Skin epidermis (tissue), 12 donors: ENCODE measurements around the gene C1orf74.
A peak's percentile ranks its signal among the peaks of the same experiment; 100 is the strongest.

ENCODE experiments used
- H3K27ac ChIP-seq, 21 experiments: fragments of 200-600 bp; sonication (generic) in 11 of 21; one replicate each; pipeline ENCODE4 v1.5.0; 2020; ENCODE audit warnings: mild to moderate bottlenecking in 3 of 21, inconsistent platforms in 2 of 21, moderate library complexity in 2 of 21
- H3K4me3 ChIP-seq, 7 experiments: fragments of 200-600 bp; sonication (generic) in 2 of 7; one replicate each; pipeline ENCODE4 v1.5.0; 2020; ENCODE audit warnings: inconsistent platforms in 2 of 7, mild to moderate bottlenecking in 2 of 7, moderate library complexity in 1 of 7

Gene C1orf74

DNA sequence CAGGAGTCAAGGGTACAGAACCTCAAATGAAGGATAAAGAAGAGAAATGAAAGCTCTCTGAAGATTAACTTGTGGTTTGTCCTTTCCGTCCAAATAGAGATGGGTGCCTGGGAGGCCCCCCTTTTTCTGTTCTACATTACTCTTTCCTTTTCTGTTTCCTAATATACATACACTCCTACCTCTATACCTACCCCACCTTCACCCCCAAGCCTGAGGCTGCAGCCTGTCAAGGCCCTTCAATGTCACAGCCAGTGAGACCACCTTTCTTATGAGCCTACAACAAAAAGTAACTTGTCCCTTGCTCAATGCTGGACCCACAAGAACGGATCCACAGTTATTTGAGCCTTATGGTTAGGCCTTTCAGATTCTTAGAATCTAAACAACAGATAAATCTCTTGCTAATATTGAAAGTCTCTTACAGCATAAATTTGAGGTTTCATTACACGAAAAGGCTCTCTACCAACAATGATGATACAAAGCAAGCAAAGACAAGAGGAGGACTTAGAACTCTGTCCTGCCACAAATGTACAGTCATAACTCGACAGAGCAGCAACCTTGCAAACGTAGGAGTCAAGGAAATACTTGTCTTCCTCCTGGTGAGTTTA, 32.6 kb downstream of the C1orf74 start:
- peak overlapping the region in 11 of 21 experiments; percentile 2 to 83 (median 52) for H3K27ac ChIP-seq
- no peak overlapping the region for H3K4me3 ChIP-seq

- Histone ChIP-seq H3K27ac (peak overlapping the region in 3 of 21 experiments; percentile 14 to 83 (median 40)), H3K4me3 (no peak overlapping the region)
Observed at GRCh38 chr1:209749670-209750323, 34.6 kb downstream of the C1orf74 start.

- H3K4me3 ChIP-seq = no peak overlapping the region
- peak overlapping the region in 2 of 21 experiments; percentile 40 to 83 for H3K27ac ChIP-seq
Observed at GRCh38 chr1:209749205-209749604, 35.2 kb downstream of the C1orf74 start.

DNA sequence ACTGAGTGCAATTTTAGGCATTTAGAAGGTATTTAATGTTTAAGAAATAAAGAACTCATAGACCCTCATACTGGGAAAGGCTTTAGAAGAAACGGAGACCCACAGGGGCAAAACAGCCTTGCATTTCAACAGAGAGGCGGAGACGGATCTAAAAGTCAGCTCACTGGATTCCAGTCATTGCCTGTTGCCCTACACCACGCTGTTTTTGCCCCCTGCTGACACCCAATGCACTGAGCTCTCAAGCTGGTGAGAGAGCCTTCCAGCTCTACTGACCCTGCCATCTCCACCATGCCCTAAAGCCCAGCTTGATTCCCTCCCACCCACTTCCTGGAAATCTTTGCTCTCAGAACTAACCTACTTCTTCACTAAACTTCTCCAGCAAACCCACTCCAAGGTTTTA, 35.7 kb downstream of the C1orf74 start:
- Histone ChIP-seq H3K27ac (peak overlapping the region in 5 of 21 experiments; percentile 16 to 83 (median 72)), H3K4me3 (no peak overlapping the region)

GRCh38 chr1:209747580-209748262, 36.6 kb downstream of the C1orf74 start:
- Histone ChIP-seq H3K27ac (peak overlapping the region in 12 of 21 experiments; percentile 9 to 83 (median 44)), H3K4me3 (peak overlapping the region; percentile 0 to 34 (median 19))

- H3K27ac ChIP-seq = peak overlapping the region in 1 of 21 experiments; percentile 31
- H3K4me3 ChIP-seq = no peak overlapping the region
Observed at GRCh38 chr1:209746451-209747165, 37.8 kb downstream of the C1orf74 start.

DNA sequence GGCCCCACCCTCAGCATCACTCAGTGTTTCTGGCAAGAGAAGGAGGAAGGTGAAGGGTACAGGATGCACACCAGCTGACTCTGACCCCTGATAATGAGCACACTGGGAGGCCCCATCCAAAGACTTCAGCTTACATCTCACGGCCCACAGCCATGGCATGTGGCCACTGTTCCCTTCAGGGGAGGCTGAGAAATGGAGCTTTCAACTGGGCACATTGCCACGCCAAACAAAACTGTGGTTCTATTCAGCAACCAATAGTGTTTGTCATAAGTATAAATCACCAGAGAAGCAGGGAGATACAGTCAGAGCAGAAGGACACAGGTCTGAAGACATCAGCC, 41.2 kb downstream of the C1orf74 start:
- peak overlapping the region in 2 of 21 experiments; percentile 8 to 10 for H3K27ac ChIP-seq
- no peak overlapping the region for H3K4me3 ChIP-seq

DNA sequence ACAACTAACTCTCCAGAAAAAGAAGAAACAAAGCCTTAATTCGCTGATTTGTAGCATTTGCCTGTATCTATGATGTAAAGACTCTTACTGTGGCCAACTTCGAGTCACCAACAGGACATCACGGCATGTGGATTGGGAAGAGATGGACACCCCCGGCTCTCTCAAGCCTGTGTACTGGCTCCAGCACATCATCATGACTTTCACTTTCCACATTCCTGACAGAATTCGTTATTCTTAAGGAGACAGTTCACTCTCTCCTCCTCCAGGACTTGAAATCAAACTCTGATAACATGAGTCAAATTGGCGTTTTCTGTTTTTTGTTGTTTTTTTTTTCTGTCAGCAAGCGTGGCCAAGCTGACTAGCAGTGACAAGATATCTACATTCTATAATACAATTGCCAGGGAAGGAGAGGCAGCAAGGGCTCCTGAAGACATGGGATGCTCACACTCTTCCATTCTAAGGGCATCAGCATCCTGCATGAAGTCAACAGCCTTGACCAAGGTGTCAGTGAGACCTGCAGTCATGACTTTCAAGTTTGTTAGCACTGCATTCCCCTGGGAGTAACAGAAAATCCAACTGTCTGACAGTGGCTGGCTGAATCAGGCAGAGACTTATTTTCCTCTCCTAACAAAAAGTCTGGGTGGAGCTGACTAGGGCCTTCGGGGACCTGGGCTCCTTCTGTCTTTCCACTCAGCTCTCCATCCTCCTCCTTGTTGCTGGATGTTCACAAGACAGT, 41.8 kb downstream of the C1orf74 start:
- Histone ChIP-seq H3K27ac (peak overlapping the region in 2 of 21 experiments; percentile 10 to 71), H3K4me3 (no peak overlapping the region)

GRCh38 chr1:209741889-209742288, 42.5 kb downstream of the C1orf74 start:
- H3K27ac ChIP-seq = peak overlapping the region in 2 of 21 experiments; percentile 21 to 71

DNA sequence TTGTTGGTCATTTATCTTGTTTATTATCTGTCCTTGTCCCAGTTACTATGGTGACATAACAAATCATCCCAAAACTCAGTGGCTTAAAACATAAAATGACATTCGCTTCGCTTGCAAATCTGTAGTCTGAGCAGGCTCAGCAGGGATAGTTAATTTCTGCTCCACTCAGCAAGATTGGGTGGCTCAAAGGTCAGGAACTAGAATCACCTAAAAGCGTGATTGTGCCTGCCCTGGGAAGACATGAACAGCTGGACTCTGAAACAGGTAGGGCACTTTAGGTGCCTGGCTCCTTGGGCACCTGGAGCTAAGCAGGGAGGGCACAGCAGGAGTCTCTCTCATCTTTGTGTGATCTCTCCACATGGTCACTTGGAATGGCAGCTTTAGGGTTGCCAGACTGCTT, 43.2 kb downstream of the C1orf74 start:
- no peak overlapping the region for H3K4me3 ChIP-seq
- H3K27ac ChIP-seq = no peak overlapping the region

More at GRCh38 chr1:209741889-209742288, 42.5 kb downstream of the C1orf74 start:
- H3K4me3 ChIP-seq = no peak overlapping the region

DNA sequence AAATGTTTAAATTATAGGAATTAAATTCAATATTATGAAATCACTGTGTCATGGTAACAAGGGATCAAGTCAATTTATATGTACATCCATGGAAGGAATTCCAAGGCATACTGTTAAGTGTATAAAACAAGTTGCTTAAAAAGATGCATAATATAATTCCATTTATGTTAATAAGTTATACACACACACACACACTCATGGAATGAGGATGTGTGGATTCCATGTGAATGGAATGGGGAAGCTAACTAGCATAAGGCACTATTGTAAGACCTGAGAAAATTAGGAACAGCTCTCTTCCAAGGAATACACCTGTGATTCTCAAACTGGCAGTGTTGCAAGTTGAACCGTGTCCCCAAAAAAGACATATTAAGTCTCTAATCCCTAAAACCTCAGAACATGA, 46.1 kb downstream of the C1orf74 start:
- Histone ChIP-seq H3K4me3 (no peak overlapping the region), H3K27ac (no peak overlapping the region)

GRCh38 chr1:209737118-209737505, 47.2 kb downstream of the C1orf74 start:
- Histone ChIP-seq H3K27ac (no peak overlapping the region), H3K4me3 (no peak overlapping the region)

GRCh38 chr1:209736490-209737117, 47.8 kb downstream of the C1orf74 start:
- Histone ChIP-seq H3K27ac (no peak overlapping the region), H3K4me3 (no peak overlapping the region)

DNA sequence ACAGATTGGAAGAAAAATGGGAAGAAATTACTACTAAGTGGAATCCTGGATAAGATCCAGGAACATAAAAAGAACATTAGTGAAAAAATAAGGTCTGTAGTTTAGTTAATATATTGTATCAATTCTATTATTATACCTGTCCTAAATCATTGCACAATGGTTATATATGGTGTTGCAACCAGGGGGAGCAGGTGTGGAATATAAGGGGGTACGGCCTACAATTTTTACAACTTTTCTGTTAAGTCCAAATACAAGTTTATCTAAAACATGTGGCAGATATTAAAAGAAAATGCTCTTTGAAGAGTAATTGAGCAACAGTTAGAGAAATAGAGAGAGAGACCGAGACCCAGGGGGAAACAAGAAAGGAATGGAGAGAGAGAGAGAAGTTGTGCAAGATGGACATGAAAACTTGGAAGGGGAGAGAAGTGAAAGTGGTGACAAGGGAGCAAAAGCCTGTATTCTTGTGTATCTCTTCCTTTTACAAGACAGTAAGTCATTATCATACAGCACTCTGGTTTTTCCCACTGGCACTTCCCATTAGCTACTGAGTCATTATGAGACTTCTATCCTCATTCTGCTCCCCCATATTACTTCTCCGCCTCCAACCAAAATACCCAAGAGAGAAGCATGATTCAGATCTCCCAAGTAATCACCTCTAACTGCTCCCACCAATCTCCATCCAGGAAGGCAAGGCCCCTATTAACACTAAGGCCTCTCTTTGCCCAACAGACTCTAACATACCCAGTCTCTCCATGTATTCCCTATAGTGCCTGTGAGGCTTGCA, 50.8 kb downstream of the C1orf74 start:
- peak overlapping the region in 1 of 21 experiments; percentile 10 for H3K27ac ChIP-seq
- no peak overlapping the region for H3K4me3 ChIP-seq

- H3K27ac ChIP-seq = no peak overlapping the region
- no peak overlapping the region for H3K4me3 ChIP-seq
Observed at GRCh38 chr1:209732725-209733124, 51.6 kb downstream of the C1orf74 start.

DNA sequence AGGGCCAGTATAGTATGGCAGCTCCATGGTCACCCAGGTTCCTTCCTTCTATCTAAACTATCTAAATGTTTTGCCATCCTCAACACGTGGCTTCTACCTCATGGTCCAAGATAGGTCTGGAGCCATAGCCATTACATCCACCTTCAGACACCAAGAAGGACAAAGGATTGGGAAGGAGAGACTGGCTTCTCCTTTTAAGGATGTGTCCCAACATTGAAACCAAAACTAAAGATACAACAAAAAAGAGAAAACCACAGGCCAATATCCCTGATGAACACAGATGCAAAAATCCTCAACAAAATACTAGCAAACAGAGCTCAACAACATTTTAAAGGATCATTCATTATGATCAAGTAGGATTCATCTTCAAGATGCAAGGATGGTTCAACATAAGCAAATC, 54.9 kb downstream of the C1orf74 start:
- Histone ChIP-seq H3K4me3 (no peak overlapping the region), H3K27ac (no peak overlapping the region)
